Measurements from ENCODE around the gene TAT.
A peak's percentile ranks its signal among the peaks of the same experiment; 100 is the strongest.
"Not testable (repeated sequence)": the region's sequence is repeated elsewhere in the genome, so short reads cannot be mapped to it uniquely, and the experiment has no call there.

TAT gene

GRCh38 chr16:71574702-71575101 is 2.2 kb downstream of the TAT start:
- H3K27me3 ChIP-seq (ENCODE audit: insufficient read depth, low read length): no peaks in the 10 kb centered on the region; the same call in 1 of the 2 replicates
- no peaks in the 10 kb centered on the region for H3K4me1 ChIP-seq (ENCODE audit: insufficient read depth, low read length)
- no peak overlapping the region for H3K4me3 ChIP-seq (ENCODE audit: low read length)
- H3K27ac ChIP-seq (ENCODE audit: low read length): no peak overlapping the region
- H3K36me3 ChIP-seq (ENCODE audit: insufficient read depth, low read depth, low read length): no peaks in the 10 kb centered on the region
- H3K9me3 ChIP-seq (ENCODE audit: insufficient read depth, low read depth, low read length): no peaks in the 10 kb centered on the region
- no peak overlapping the region for H3K9ac ChIP-seq (ENCODE audit: low read depth, low read length)

GRCh38 chr16:71573387-71574094 is 3.4 kb downstream of the TAT start:
- no peak overlapping the region for H3K27ac ChIP-seq (ENCODE audit: low read length)
- no peak overlapping the region for H3K9ac ChIP-seq (ENCODE audit: low read depth, low read length)
- no peaks in the 10 kb centered on the region for H3K9me3 ChIP-seq (ENCODE audit: insufficient read depth, low read depth, low read length)
- no peak overlapping the region for H3K4me3 ChIP-seq (ENCODE audit: low read length)
- H3K4me1 ChIP-seq (ENCODE audit: insufficient read depth, low read length): no peaks in the 10 kb centered on the region
- no peaks in the 10 kb centered on the region for H3K36me3 ChIP-seq (ENCODE audit: insufficient read depth, low read depth, low read length)
- no peaks in the 10 kb centered on the region; the same call in 1 of the 2 replicates for H3K27me3 ChIP-seq (ENCODE audit: insufficient read depth, low read length)

GRCh38 chr16:71572497-71573116 is 4.3 kb downstream of the TAT start:
- H3K27ac ChIP-seq (ENCODE audit: low read length): no peak overlapping the region
- no peaks in the 10 kb centered on the region; the same call in 1 of the 2 replicates for H3K27me3 ChIP-seq (ENCODE audit: insufficient read depth, low read length)
- H3K9me3 ChIP-seq (ENCODE audit: insufficient read depth, low read depth, low read length): no peaks in the 10 kb centered on the region
- H3K36me3 ChIP-seq (ENCODE audit: insufficient read depth, low read depth, low read length): no peaks in the 10 kb centered on the region
- H3K9ac ChIP-seq (ENCODE audit: low read depth, low read length): no peak overlapping the region
- no peak overlapping the region for H3K4me3 ChIP-seq (ENCODE audit: low read length)
- no peaks in the 10 kb centered on the region for H3K4me1 ChIP-seq (ENCODE audit: insufficient read depth, low read length)

- no peak overlapping the region for H3K9ac ChIP-seq (ENCODE audit: low read depth, low read length)
- no peak overlapping the region for H3K4me3 ChIP-seq (ENCODE audit: low read length)
- H3K27ac ChIP-seq (ENCODE audit: low read length): no peak overlapping the region
- H3K36me3 ChIP-seq (ENCODE audit: insufficient read depth, low read depth, low read length): no peaks in the 10 kb centered on the region
- H3K4me1 ChIP-seq (ENCODE audit: insufficient read depth, low read length): no peaks in the 10 kb centered on the region
- no peaks in the 10 kb centered on the region for H3K9me3 ChIP-seq (ENCODE audit: insufficient read depth, low read depth, low read length)
- no peaks in the 10 kb centered on the region for H3K27me3 ChIP-seq (ENCODE audit: insufficient read depth, low read length)
These were observed 6.7 kb downstream of the TAT start for GRCh38 chr16:71570144-71570543.

GRCh38 chr16:71569621-71570020 is 7.3 kb downstream of the TAT start:
- Histone ChIP-seq H3K9me3 (ENCODE audit: insufficient read depth, low read depth, low read length) (no peaks in the 10 kb centered on the region), H3K9ac (ENCODE audit: low read depth, low read length) (no peak overlapping the region), H3K27ac (ENCODE audit: low read length) (no peak overlapping the region), H3K36me3 (ENCODE audit: insufficient read depth, low read depth, low read length) (no peaks in the 10 kb centered on the region), H3K4me1 (ENCODE audit: insufficient read depth, low read length) (no peaks in the 10 kb centered on the region), H3K27me3 (ENCODE audit: insufficient read depth, low read length) (no peaks in the 10 kb centered on the region), H3K4me3 (ENCODE audit: low read length) (no peak overlapping the region)

- Histone ChIP-seq H3K9ac (ENCODE audit: low read depth, low read length) (no peak overlapping the region), H3K27me3 (ENCODE audit: insufficient read depth, low read length) (no peaks in the 10 kb centered on the region), H3K27ac (ENCODE audit: low read length) (no peak overlapping the region), H3K9me3 (ENCODE audit: insufficient read depth, low read depth, low read length) (no peaks in the 10 kb centered on the region), H3K4me1 (ENCODE audit: insufficient read depth, low read length) (no peaks in the 10 kb centered on the region), H3K4me3 (ENCODE audit: low read length) (no peak overlapping the region), H3K36me3 (ENCODE audit: insufficient read depth, low read depth, low read length) (no peaks in the 10 kb centered on the region)
These were observed 8.3 kb downstream of the TAT start for GRCh38 chr16:71568551-71568950.

GRCh38 chr16:71567931-71568330 is 9.0 kb downstream of the TAT start:
- Histone ChIP-seq H3K27ac (ENCODE audit: low read length) (no peak overlapping the region), H3K4me3 (ENCODE audit: low read length) (no peak overlapping the region), H3K9me3 (ENCODE audit: insufficient read depth, low read depth, low read length) (no peaks in the 10 kb centered on the region), H3K36me3 (ENCODE audit: insufficient read depth, low read depth, low read length) (no peaks in the 10 kb centered on the region), H3K9ac (ENCODE audit: low read depth, low read length) (no peak overlapping the region), H3K27me3 (ENCODE audit: insufficient read depth, low read length) (no peaks in the 10 kb centered on the region), H3K4me1 (ENCODE audit: insufficient read depth, low read length) (no peaks in the 10 kb centered on the region)

- Histone ChIP-seq H3K27ac (ENCODE audit: low read length) (no peak overlapping the region), H3K36me3 (ENCODE audit: insufficient read depth, low read depth, low read length) (no peaks in the 10 kb centered on the region), H3K4me1 (ENCODE audit: insufficient read depth, low read length) (no peaks in the 10 kb centered on the region), H3K27me3 (ENCODE audit: insufficient read depth, low read length) (no peaks in the 10 kb centered on the region), H3K4me3 (ENCODE audit: low read length) (peak overlapping the region; percentile 77; the same call in 1 of the 2 replicates), H3K9ac (ENCODE audit: low read depth, low read length) (peak overlapping the region; percentile 57; the same call in 1 of the 2 replicates), H3K9me3 (ENCODE audit: insufficient read depth, low read depth, low read length) (peaks cover 5% of the 10 kb centered on the region; the same call in 1 of the 2 replicates)
These were observed 10.8 kb downstream of the TAT start for GRCh38 chr16:71565812-71566700.

- Histone ChIP-seq H3K9ac (ENCODE audit: low read depth, low read length) (peak overlapping the region; percentile 57; the same call in 1 of the 2 replicates), H3K27me3 (ENCODE audit: insufficient read depth, low read length) (no peaks in the 10 kb centered on the region), H3K36me3 (ENCODE audit: insufficient read depth, low read depth, low read length) (no peaks in the 10 kb centered on the region), H3K9me3 (ENCODE audit: insufficient read depth, low read depth, low read length) (peaks cover 5% of the 10 kb centered on the region; the same call in 1 of the 2 replicates), H3K27ac (ENCODE audit: low read length) (no peak overlapping the region), H3K4me1 (ENCODE audit: insufficient read depth, low read length) (no peaks in the 10 kb centered on the region), H3K4me3 (ENCODE audit: low read length) (peak overlapping the region; percentile 77)
These were observed 12.4 kb downstream of the TAT start for GRCh38 chr16:71564335-71564967.

GRCh38 chr16:71562552-71562951 is 14.3 kb downstream of the TAT start:
- H3K27me3 ChIP-seq (ENCODE audit: insufficient read depth, low read length): no peaks in the 10 kb centered on the region; the same call in 1 of the 2 replicates

GRCh38 chr16:71561886-71562285 is 15.0 kb downstream of the TAT start:
- H3K9ac ChIP-seq (ENCODE audit: low read depth, low read length); H3K27ac ChIP-seq (ENCODE audit: low read length): not testable (repeated sequence)

More at GRCh38 chr16:71562552-71562951, 14.3 kb downstream of the TAT start:
- H3K36me3 ChIP-seq (ENCODE audit: insufficient read depth, low read depth, low read length): no peaks in the 10 kb centered on the region
- no peak overlapping the region for H3K9ac ChIP-seq (ENCODE audit: low read depth, low read length)
- no peak overlapping the region for H3K27ac ChIP-seq (ENCODE audit: low read length)
- H3K4me3 ChIP-seq (ENCODE audit: low read length): no peak overlapping the region
- peaks cover 5% of the 10 kb centered on the region; the same call in 1 of the 2 replicates for H3K9me3 ChIP-seq (ENCODE audit: insufficient read depth, low read depth, low read length)
- no peaks in the 10 kb centered on the region for H3K4me1 ChIP-seq (ENCODE audit: insufficient read depth, low read length)

More at GRCh38 chr16:71561886-71562285, 15.0 kb downstream of the TAT start:
- not testable (repeated sequence) for H3K4me1 ChIP-seq (ENCODE audit: insufficient read depth, low read length); H3K27me3 ChIP-seq (ENCODE audit: insufficient read depth, low read length); H3K36me3 ChIP-seq (ENCODE audit: insufficient read depth, low read depth, low read length); H3K4me3 ChIP-seq (ENCODE audit: low read length); H3K9me3 ChIP-seq (ENCODE audit: insufficient read depth, low read depth, low read length)

Measured in iPS-20b (cell line).